Measurements from ENCODE around the gene KLF11. TPM values are rescaled to one million over a fixed set of nuclear protein-coding genes. Genes with fewer than 3 reads are reported as not detected.

The KLF11 gene
- total RNA-seq, 4 donors from 2014 or later: 48.6 to 81.6 (median 58.8) TPM

GRCh38 chr2:9998916-9999654, 44.3 kb upstream of the KLF11 start:
- Histone ChIP-seq H3K9me3 (no peaks in the 10 kb centered on the region), H3K27me3 (no peaks in the 10 kb centered on the region), H3K4me1 (peaks cover 6% of the 10 kb centered on the region), H3K4me3 (no peak overlapping the region), H3K27ac (no peak overlapping the region), H3K36me3 (peaks cover 24% of the 10 kb centered on the region)
- TF ChIP-seq POLR2A (IDR thresholded peaks at IDR 0.05): no peak
- TF ChIP-seq EP300 (IDR thresholded peaks at IDR 0.05): no peak
- no peak for TF ChIP-seq CTCF (IDR thresholded peaks at IDR 0.05)
- TF ChIP-seq POLR2AphosphoS5 (IDR thresholded peaks at IDR 0.05): no peak
- DNase-seq (ENCODE audit: low spot score in 2 of 2): peak; percentile 48 to 57
- WGBS: 91% methylated on average over 18 of the region's 20 CpGs

GRCh38 chr2:9999693-10000092, 43.7 kb upstream of the KLF11 start:
- peaks cover 24% of the 10 kb centered on the region for H3K36me3 ChIP-seq
- no peaks in the 10 kb centered on the region for H3K9me3 ChIP-seq
- H3K27me3 ChIP-seq: no peaks in the 10 kb centered on the region
- DNase-seq (ENCODE audit: low spot score in 2 of 2): no peak
- H3K4me3 ChIP-seq: no peak overlapping the region
- TF ChIP-seq EP300 (IDR thresholded peaks at IDR 0.05) (no peak), POLR2AphosphoS5 (IDR thresholded peaks at IDR 0.05) (no peak), POLR2A (IDR thresholded peaks at IDR 0.05) (no peak), CTCF (IDR thresholded peaks at IDR 0.05) (no peak)
- H3K27ac ChIP-seq: no peak overlapping the region
- peaks cover 11% of the 10 kb centered on the region for H3K4me1 ChIP-seq
- WGBS: 85% methylated on average over 1 of the region's 1 CpG

GRCh38 chr2:10000541-10000940, 42.8 kb upstream of the KLF11 start:
- Histone ChIP-seq H3K27ac (no peak overlapping the region), H3K27me3 (no peaks in the 10 kb centered on the region), H3K36me3 (peaks cover 19% of the 10 kb centered on the region), H3K4me3 (no peak overlapping the region), H3K9me3 (no peaks in the 10 kb centered on the region), H3K4me1 (peaks cover 11% of the 10 kb centered on the region)
- WGBS: 95% methylated on average over 8 of the region's 8 CpGs
- peak; percentile 58 to 69 for DNase-seq (ENCODE audit: low spot score in 2 of 2)
- no peak for TF ChIP-seq CTCF (IDR thresholded peaks at IDR 0.05)
- no peak for TF ChIP-seq EP300 (IDR thresholded peaks at IDR 0.05)
- no peak for TF ChIP-seq POLR2A (IDR thresholded peaks at IDR 0.05)
- TF ChIP-seq POLR2AphosphoS5 (IDR thresholded peaks at IDR 0.05): no peak

- H3K36me3 ChIP-seq: peaks cover 8% of the 10 kb centered on the region
- DNase-seq (ENCODE audit: low spot score in 2 of 2): no peak
- 83% methylated on average over 5 of the region's 5 CpGs for WGBS
- H3K4me1 ChIP-seq: peaks cover 14% of the 10 kb centered on the region
- no peaks in the 10 kb centered on the region for H3K9me3 ChIP-seq
- no peak overlapping the region for H3K4me3 ChIP-seq
- H3K27me3 ChIP-seq: no peaks in the 10 kb centered on the region
- TF ChIP-seq EP300 (IDR thresholded peaks at IDR 0.05): no peak
- no peak for TF ChIP-seq POLR2A (IDR thresholded peaks at IDR 0.05)
- no peak for TF ChIP-seq POLR2AphosphoS5 (IDR thresholded peaks at IDR 0.05)
- TF ChIP-seq CTCF (IDR thresholded peaks at IDR 0.05): no peak
- H3K27ac ChIP-seq: no peak overlapping the region
Observed at GRCh38 chr2:10001586-10001985, 41.8 kb upstream of the KLF11 start.

GRCh38 chr2:10002109-10002508, 41.2 kb upstream of the KLF11 start:
- Histone ChIP-seq H3K27me3 (no peaks in the 10 kb centered on the region), H3K4me3 (no peak overlapping the region), H3K4me1 (peaks cover 20% of the 10 kb centered on the region), H3K27ac (no peak overlapping the region), H3K36me3 (peaks cover 3% of the 10 kb centered on the region), H3K9me3 (no peaks in the 10 kb centered on the region)
- no peak for TF ChIP-seq POLR2A (IDR thresholded peaks at IDR 0.05)
- 80% methylated on average over 5 of the region's 5 CpGs for WGBS
- DNase-seq (ENCODE audit: low spot score in 2 of 2): no peak

Data from suprapubic skin (tissue), 4 donors.